K562 (cell line): Measurements from ENCODE around the gene NEURL1. TPM values are rescaled to one million over a fixed set of nuclear protein-coding genes. Genes with fewer than 3 reads are reported as not detected.

Experiments
- ATAC-seq: fragments of 200-7000 bp; cut with Tn5 transposase; 3 replicates; pipeline ENCODE4 v1.9.1; 2020; ENCODE audit warnings: moderate library complexity
- BruUV-seq: library from RNA; stranded (reverse); fragments of 400-500 nt; replicated peaks from 2 replicates; lab custom pipeline; 2021; lab: Mats Ljungman, UMichigan
- CTCF ChIA-PET: fragments of 300-600 bp; formaldehyde crosslinking; extraction: SDS; loops from one replicate; lab custom pipeline; 2021; ENCODE audit warnings: low intra/inter-chr PET ratio; lab: Yijun Ruan, JAX
- POLR2A ChIA-PET: fragments of 300-600, 350-650 bp; sonication (Branson Sonifier 250); formaldehyde crosslinking; extraction: SDS; loops from one replicate; lab custom pipeline; 2021; ENCODE audit warnings: antibody characterized with exemption, inconsistent platforms; lab: Yijun Ruan, JAX
- DNase-seq, 4 experiments: peaks; one replicate each; pipeline versions ENCODE4 v3.0.0 to v3.0.0-alpha.2; 2011 to 2018; ENCODE audit warnings: low spot score in 3 of 4, mixed read lengths in 3 of 4; ENCODE audit errors: extremely low read depth in 1 of 4
- FAIRE-seq: peaks from 2 replicates; lab custom pipeline; 2011; peaks lifted over from hg19 to GRCh38; lab: Jason Lieb, UNC
- H2AFZ ChIP-seq: 2 replicates; pipeline ENCODE4 v1.6.0; 2011; ENCODE audit warnings: low read depth, low read length, control low read depth, inconsistent platforms
- H3K27ac ChIP-seq: fragments of 200-600 bp; 3 replicates; pipeline ENCODE4 v1.8.0; 2011; ENCODE audit warnings: low read depth, mild to moderate bottlenecking, control low read depth, inconsistent platforms, low read length, moderate library complexity, mixed read lengths; ENCODE audit errors: extremely low read depth
- H3K27me3 ChIP-seq, 2 experiments: fragments of 300-600 bp in 1 of 2; 2 replicates in 1 of 2; 3 replicates in 1 of 2; pipeline versions ENCODE4 v1.6.0 to v1.8.0; 2011; ENCODE audit warnings: inconsistent platforms in 2 of 2, low read length in 2 of 2, mild to moderate bottlenecking in 1 of 2, mixed read lengths in 1 of 2, moderate library complexity in 1 of 2; ENCODE audit not compliant: control insufficient read depth in 2 of 2, insufficient read depth in 2 of 2
- H3K36me3 ChIP-seq: fragments of 300-600 bp; 3 replicates; pipeline ENCODE4 v1.8.0; 2011; ENCODE audit warnings: mild to moderate bottlenecking, low read length, inconsistent platforms; ENCODE audit not compliant: control insufficient read depth, insufficient read depth
- H3K4me1 ChIP-seq, 2 experiments: fragments of 200-600 bp in 1 of 2; replicated peaks in 1 of 2; 2 replicates in 1 of 2; 3 replicates in 1 of 2; pipeline versions ENCODE4 v1.5.1 to v1.8.0; 2011; ENCODE audit warnings: inconsistent platforms in 2 of 2, low read length in 2 of 2, mild to moderate bottlenecking in 1 of 2, mixed read lengths in 1 of 2, moderate library complexity in 1 of 2; ENCODE audit not compliant: control insufficient read depth in 2 of 2, insufficient read depth in 2 of 2
- H3K4me2 ChIP-seq: 2 replicates; pipeline ENCODE4 v1.6.1; 2011; ENCODE audit warnings: low read length, control low read depth, inconsistent platforms, mixed read lengths; ENCODE audit not compliant: insufficient read depth
- H3K4me3 ChIP-seq: fragments of 200-600 bp; sonication (generic), shearing (Covaris generic); 2 replicates; pipeline ENCODE4 v1.5.1; 2016; ENCODE audit warnings: control low read depth, inconsistent platforms
- H3K79me2 ChIP-seq: fragments of 200-600 bp; 3 replicates; pipeline ENCODE4 v1.8.0; 2011; ENCODE audit warnings: low read length, inconsistent platforms; ENCODE audit not compliant: control insufficient read depth, insufficient read depth
- H3K9ac ChIP-seq, 2 experiments: 2 replicates each; pipeline versions ENCODE4 v1.6.0 to v1.6.1; 2011; ENCODE audit warnings: low read depth in 2 of 2, low read length in 2 of 2, control low read depth in 1 of 2, inconsistent platforms in 1 of 2, mild to moderate bottlenecking in 1 of 2, mixed read lengths in 1 of 2; ENCODE audit not compliant: insufficient read depth in 1 of 2
- H3K9me1 ChIP-seq: one replicate; pipeline ENCODE4 v1.6.0; 2011; ENCODE audit warnings: inconsistent platforms, mild to moderate bottlenecking, low read length, moderate library complexity; ENCODE audit not compliant: control insufficient read depth, insufficient read depth
- H3K9me3 ChIP-seq: replicated peaks from 2 replicates; pipeline ENCODE4 v1.5.1; 2011; ENCODE audit warnings: low read depth, low read length, inconsistent platforms; ENCODE audit not compliant: control insufficient read depth, insufficient read depth
- H4K20me1 ChIP-seq: replicated peaks from 2 replicates; pipeline ENCODE4 v1.6.1; 2011; ENCODE audit warnings: low read length, inconsistent platforms, mixed read lengths; ENCODE audit not compliant: control insufficient read depth, insufficient read depth
- BRD4 ChIP-seq: fragments of 200-600 bp; sonication (generic); IDR thresholded peaks from 2 replicates; pipeline ENCODE4 v1.6.1; 2017; ENCODE audit warnings: inconsistent platforms
- CBX2 ChIP-seq: fragments of 200-600 bp; sonication (generic); IDR thresholded peaks from one replicate; pipeline ENCODE4 v1.6.1; 2012; ENCODE audit warnings: mild to moderate bottlenecking, low read length, inconsistent platforms; ENCODE audit not compliant: insufficient read depth, poor library complexity, severe bottlenecking
- CTBP1 ChIP-seq: fragments of 450-650 bp; IDR thresholded peaks from 2 replicates; pipeline ENCODE4 v1.6.1; 2016; ENCODE audit warnings: borderline replicate concordance
- DNMT1 ChIP-seq: fragments of 450-650 bp; IDR thresholded peaks from 2 replicates; pipeline ENCODE4 v1.6.1; 2016; ENCODE audit warnings: antibody characterized with exemption, mild to moderate bottlenecking
- ETV1 ChIP-seq: fragments of 450-650 bp; conservative IDR thresholded peaks from 2 replicates; pipeline ENCODE4 v1.6.1; 2016; ENCODE audit warnings: missing genetic modification characterization, control low read depth, low read depth, missing compliant biosample characterization
- FOXP1 ChIP-seq: sonication (generic); formaldehyde crosslinking; IDR thresholded peaks from 2 replicates; pipeline ENCODE4 v1.8.0; 2022; ENCODE audit warnings: mild to moderate bottlenecking, missing genetic modification reagents
- KLF10 ChIP-seq: fragments of 250-450 bp; sonication (Bioruptor Pico); IDR thresholded peaks from 2 replicates; pipeline ENCODE4 v1.6.1; 2021; ENCODE audit warnings: matching md5 sums
- MCM5 ChIP-seq: fragments of 450-650 bp; IDR thresholded peaks from 2 replicates; pipeline ENCODE4 v1.6.1; 2016; ENCODE audit warnings: low read depth
- NCOA2 ChIP-seq, 2 experiments: fragments of 450-650 bp; IDR thresholded peaks; 2 replicates each; pipeline ENCODE4 v1.6.1; 2018; ENCODE audit warnings: mild to moderate bottlenecking in 2 of 2, moderate library complexity in 1 of 2; ENCODE audit not compliant: partially characterized antibody in 2 of 2
- TCF3 ChIP-seq: sonication (generic); formaldehyde crosslinking; IDR thresholded peaks from 2 replicates; pipeline ENCODE4 v1.4.0; 2020; ENCODE audit warnings: mild to moderate bottlenecking, missing genetic modification reagents
- TEAD4 ChIP-seq, 2 experiments: sonication (generic) in 1 of 2; formaldehyde crosslinking in 1 of 2; IDR thresholded peaks; 2 replicates each; pipeline versions ENCODE4 v1.6.1 to v1.8.0; 2012 to 2022; ENCODE audit warnings: borderline replicate concordance in 1 of 2, inconsistent platforms in 1 of 2, low read length in 1 of 2, mild to moderate bottlenecking in 1 of 2, missing genetic modification reagents in 1 of 2
- WGBS: fragments of 100-300 bp; shearing (Covaris generic); methylation state at CpG from one replicate; pipeline ENCODE4 v1.1.6; 2016; ENCODE audit warnings: low coverage, mixed read lengths; ENCODE audit not compliant: insufficient coverage; ENCODE audit errors: missing lambda C conversion rate; 5-methylcytosine and 5-hydroxymethylcytosine counted together
- in situ Hi-C: fragments of 300-500 bp; cut with MboI; formaldehyde crosslinking; loops from 4 replicates; pipeline ENCODE4 v1.15.0; 2018; ENCODE audit warnings: inconsistent platforms, mixed read lengths
- intact Hi-C: fragments of 100-400 bp; cut with micrococcal nuclease; formaldehyde crosslinking; loops from 2 replicates; pipeline ENCODE4 v1.14.2; 2022
- polyA plus RNA-seq, 8 experiments: library from polyadenylated mRNA; depleted of rRNA in 4 of 8; stranded (reverse) in 5 of 8; unstranded in 3 of 8; fragments of >200 nt; fragmentation: Nextera tagmentation in 2 of 8; fragmentation: Illumina TruSeq in 1 of 8; extraction: Ambion mirVana in 2 of 8; extraction: Trizol in 1 of 8; gene quantifications; 2 replicates each; pipeline versions ENCODE4 v1.2.1 to v1.2.3, GENCODE V29; 2011 to 2014; ENCODE audit warnings: inconsistent platforms in 1 of 8, missing spikeins in 1 of 8
- total RNA-seq, 7 experiments: library from RNA; depleted of rRNA in 6 of 7; stranded (reverse); fragments of >200 nt in 6 of 7; fragmentation: Illumina TruSeq in 2 of 7; extraction: Trizol in 2 of 7; gene quantifications; 2 replicates each; pipeline versions ENCODE4 v1.2.1 to v1.2.3, GENCODE V29; 2011 to 2021; ENCODE audit warnings: low replicate concordance in 1 of 7
- TF ChIP-seq, protein P1 (sequence below): fragments of 200-800 bp; sonication (Bioruptor generic); IDR thresholded peaks from 2 replicates; pipeline ENCODE4 v1.6.1; 2016; ENCODE audit warnings: missing genetic modification characterization, missing compliant biosample characterization
- TF ChIP-seq, protein P2 (sequence below): sonication (generic); formaldehyde crosslinking; IDR thresholded peaks from 2 replicates; pipeline ENCODE4 v1.8.1; 2023; ENCODE audit warnings: mild to moderate bottlenecking, missing genetic modification reagents, moderate library complexity
- TF ChIP-seq, protein P3 (sequence below): fragments of 250-450 bp; sonication (Bioruptor Pico); IDR thresholded peaks from 2 replicates; pipeline ENCODE4 v1.4.0; 2020

NEURL1 gene
- total and polyA plus RNA-seq, 9 of the 15 experiments (the other 6 are each of a cell fraction or from before 2014, with no cell fraction given): 0.01 to 0.45 (median 0.16) TPM; not detected in 5

DNA sequence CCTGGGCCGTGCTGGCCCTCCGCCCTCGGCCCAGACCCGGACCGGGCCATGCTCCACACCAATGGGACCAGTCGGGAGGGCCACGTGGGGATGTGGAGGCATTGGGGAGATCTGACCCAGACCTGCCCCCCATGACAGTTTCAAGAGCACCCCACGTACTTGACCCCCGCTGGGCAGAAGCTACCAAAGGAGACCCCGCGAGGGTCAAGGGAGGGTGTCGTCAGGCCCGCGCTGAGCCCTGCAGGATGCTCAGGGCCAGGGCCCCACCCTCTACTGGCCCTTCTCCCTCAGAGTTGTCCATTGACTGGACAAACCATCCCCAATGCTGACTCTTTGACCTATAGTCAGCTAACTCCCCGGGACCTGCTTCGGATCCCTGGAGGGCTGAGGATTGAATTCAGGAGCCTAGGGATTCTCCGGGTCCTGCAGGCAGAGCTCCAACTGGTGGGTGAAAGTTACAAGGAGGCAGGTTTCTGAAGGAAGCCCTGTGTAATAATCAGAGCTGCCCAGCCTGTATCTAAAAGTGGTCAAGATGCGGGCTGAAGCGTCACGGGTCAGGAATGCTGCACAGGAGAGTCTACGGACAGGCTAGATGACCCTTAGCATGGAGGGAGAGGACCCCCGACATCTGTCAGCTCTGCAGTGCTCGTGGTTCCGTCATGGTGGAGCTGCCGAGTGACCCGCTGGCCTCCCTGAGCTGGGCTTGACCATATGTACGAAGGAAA lies 40.8 kb upstream of the NEURL1 start:
- Histone ChIP-seq H3K27ac (no peak overlapping the region), H4K20me1 (no peaks in the 10 kb centered on the region; the same call in 1 of the 2 replicates), H3K4me2 (no peak overlapping the region), H3K9me1 (no peaks in the 10 kb centered on the region), H3K4me3 (no peak overlapping the region), H3K9ac (no peak overlapping the region), H3K27me3 (no peaks in the 10 kb centered on the region), H3K9me3 (no peaks in the 10 kb centered on the region), H3K79me2 (no peaks in the 10 kb centered on the region), H3K36me3 (peaks cover 4% of the 10 kb centered on the region; the same call in 1 of the 3 replicates), H2AFZ (no peak overlapping the region), H3K4me1 (peaks cover 2 to 27% of the 10 kb centered on the region in 2 experiments; a peak in 3 of 5 replicates)
- ChIA-PET POLR2A (interaction anchor here (0.6 to 1.1 kb wide), 3 partner anchors 10 to 57 kb away, joined by 3 to 5 read pairs (median 3); partner anchors contain the start of genes ATP5MK and PDCD11), CTCF (no interaction called here)
- no peak for DNase-seq
- no peak for FAIRE-seq
- in situ Hi-C loops (no loop called here), intact Hi-C loops (no loop called here)
- 50% methylated on average over 15 of the region's 27 CpGs for WGBS
- BruUV-seq: no TSS peak
- ATAC-seq: no peak
- TF ChIP-seq TEAD4 (IDR thresholded peaks at IDR 0.05; ENCODE audit: low read length): no peak
- no peak for TF ChIP-seq TEAD4 (CRISPR knock-in tag; IDR thresholded peaks at IDR 0.05; ENCODE audit: borderline replicate concordance)
- TF ChIP-seq MCM5: no peak
- TF ChIP-seq TCF3 (CRISPR knock-in tag): no peak
- TF ChIP-seq DNMT1: no peak
- TF ChIP-seq KLF10 (CRISPR knock-in tag): no peak
- no peak for TF ChIP-seq NCOA2 (IDR thresholded peaks at IDR 0.05; ENCODE audit: partially characterized antibody in 2 of 2)
- no peak for TF ChIP-seq ETV1 (tag)
- TF ChIP-seq, protein P1, sequence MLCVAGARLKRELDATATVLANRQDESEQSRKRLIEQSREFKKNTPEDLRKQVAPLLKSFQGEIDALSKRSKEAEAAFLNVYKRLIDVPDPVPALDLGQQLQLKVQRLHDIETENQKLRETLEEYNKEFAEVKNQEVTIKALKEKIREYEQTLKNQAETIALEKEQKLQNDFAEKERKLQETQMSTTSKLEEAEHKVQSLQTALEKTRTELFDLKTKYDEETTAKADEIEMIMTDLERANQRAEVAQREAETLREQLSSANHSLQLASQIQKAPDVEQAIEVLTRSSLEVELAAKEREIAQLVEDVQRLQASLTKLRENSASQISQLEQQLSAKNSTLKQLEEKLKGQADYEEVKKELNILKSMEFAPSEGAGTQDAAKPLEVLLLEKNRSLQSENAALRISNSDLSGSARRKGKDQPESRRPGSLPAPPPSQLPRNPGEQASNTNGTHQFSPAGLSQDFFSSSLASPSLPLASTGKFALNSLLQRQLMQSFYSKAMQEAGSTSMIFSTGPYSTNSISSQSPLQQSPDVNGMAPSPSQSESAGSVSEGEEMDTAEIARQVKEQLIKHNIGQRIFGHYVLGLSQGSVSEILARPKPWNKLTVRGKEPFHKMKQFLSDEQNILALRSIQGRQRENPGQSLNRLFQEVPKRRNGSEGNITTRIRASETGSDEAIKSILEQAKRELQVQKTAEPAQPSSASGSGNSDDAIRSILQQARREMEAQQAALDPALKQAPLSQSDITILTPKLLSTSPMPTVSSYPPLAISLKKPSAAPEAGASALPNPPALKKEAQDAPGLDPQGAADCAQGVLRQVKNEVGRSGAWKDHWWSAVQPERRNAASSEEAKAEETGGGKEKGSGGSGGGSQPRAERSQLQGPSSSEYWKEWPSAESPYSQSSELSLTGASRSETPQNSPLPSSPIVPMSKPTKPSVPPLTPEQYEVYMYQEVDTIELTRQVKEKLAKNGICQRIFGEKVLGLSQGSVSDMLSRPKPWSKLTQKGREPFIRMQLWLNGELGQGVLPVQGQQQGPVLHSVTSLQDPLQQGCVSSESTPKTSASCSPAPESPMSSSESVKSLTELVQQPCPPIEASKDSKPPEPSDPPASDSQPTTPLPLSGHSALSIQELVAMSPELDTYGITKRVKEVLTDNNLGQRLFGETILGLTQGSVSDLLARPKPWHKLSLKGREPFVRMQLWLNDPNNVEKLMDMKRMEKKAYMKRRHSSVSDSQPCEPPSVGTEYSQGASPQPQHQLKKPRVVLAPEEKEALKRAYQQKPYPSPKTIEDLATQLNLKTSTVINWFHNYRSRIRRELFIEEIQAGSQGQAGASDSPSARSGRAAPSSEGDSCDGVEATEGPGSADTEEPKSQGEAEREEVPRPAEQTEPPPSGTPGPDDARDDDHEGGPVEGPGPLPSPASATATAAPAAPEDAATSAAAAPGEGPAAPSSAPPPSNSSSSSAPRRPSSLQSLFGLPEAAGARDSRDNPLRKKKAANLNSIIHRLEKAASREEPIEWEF: no peak
- TF ChIP-seq, protein P2, sequence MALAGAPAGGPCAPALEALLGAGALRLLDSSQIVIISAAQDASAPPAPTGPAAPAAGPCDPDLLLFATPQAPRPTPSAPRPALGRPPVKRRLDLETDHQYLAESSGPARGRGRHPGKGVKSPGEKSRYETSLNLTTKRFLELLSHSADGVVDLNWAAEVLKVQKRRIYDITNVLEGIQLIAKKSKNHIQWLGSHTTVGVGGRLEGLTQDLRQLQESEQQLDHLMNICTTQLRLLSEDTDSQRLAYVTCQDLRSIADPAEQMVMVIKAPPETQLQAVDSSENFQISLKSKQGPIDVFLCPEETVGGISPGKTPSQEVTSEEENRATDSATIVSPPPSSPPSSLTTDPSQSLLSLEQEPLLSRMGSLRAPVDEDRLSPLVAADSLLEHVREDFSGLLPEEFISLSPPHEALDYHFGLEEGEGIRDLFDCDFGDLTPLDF: no peak
- no peak for TF ChIP-seq CBX2
- TF ChIP-seq FOXP1 (CRISPR knock-in tag): no peak
- no peak for TF ChIP-seq CTBP1
- TF ChIP-seq, protein P3, sequence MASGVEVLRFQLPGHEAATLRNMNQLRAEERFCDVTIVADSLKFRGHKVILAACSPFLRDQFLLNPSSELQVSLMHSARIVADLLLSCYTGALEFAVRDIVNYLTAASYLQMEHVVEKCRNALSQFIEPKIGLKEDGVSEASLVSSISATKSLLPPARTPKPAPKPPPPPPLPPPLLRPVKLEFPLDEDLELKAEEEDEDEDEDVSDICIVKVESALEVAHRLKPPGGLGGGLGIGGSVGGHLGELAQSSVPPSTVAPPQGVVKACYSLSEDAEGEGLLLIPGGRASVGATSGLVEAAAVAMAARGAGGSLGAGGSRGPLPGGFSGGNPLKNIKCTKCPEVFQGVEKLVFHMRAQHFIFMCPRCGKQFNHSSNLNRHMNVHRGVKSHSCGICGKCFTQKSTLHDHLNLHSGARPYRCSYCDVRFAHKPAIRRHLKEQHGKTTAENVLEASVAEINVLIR (CRISPR knock-in tag): no peak
- no peak for TF ChIP-seq BRD4
